OCI-LY7 (cell line): ENCODE data around the gene SIPA1L3. TPM values are rescaled to one million over a fixed set of nuclear protein-coding genes. Genes with fewer than 3 reads are reported as not detected.
A peak's percentile ranks its signal among the peaks of the same experiment; 100 is the strongest.

Source experiments
- BruUV-seq: library from RNA; stranded (reverse); fragments of 400-500 nt; replicated peaks from 2 replicates; lab custom pipeline; 2021; lab: Mats Ljungman, UMichigan
- CTCF ChIA-PET: fragments of 300-600 bp; sonication (Branson Sonifier 250); formaldehyde crosslinking; loops from one replicate; lab custom pipeline; 2022; ENCODE audit warnings: antibody characterized with exemption; ENCODE audit not compliant: unreplicated experiment; lab: Charles Lee
- POLR2A ChIA-PET: fragments of 300-600 bp; sonication (Branson Sonifier 250); formaldehyde crosslinking; loops from one replicate; lab custom pipeline; 2022; ENCODE audit warnings: antibody characterized with exemption; lab: Charles Lee
- DNase-seq: peaks from one replicate; pipeline ENCODE4 v3.0.0-alpha.2; 2015; ENCODE audit warnings: low spot score
- H2AFZ ChIP-seq: fragments of 200-600 bp; sonication (generic), shearing (Covaris generic); 2 replicates; pipeline ENCODE4 v1.6.1; 2014; ENCODE audit warnings: mild to moderate bottlenecking, antibody characterized with exemption, low read length, moderate library complexity
- H3K27ac ChIP-seq: fragments of 200-600 bp; sonication (generic); 2 replicates; pipeline ENCODE4 v1.5.1; 2014; ENCODE audit warnings: mixed run types, low read depth, mild to moderate bottlenecking, moderate library complexity, low read length, inconsistent platforms; ENCODE audit not compliant: poor library complexity, severe bottlenecking
- H3K36me3 ChIP-seq: fragments of 200-600 bp; sonication (generic); 2 replicates; pipeline ENCODE4 v1.6.1; 2014; ENCODE audit warnings: mild to moderate bottlenecking, antibody characterized with exemption, low read length, moderate library complexity, mixed read lengths; ENCODE audit not compliant: insufficient read depth
- H3K4me1 ChIP-seq: fragments of 200-600 bp; sonication (generic); 2 replicates; pipeline ENCODE4 v1.5.1; 2014; ENCODE audit warnings: mild to moderate bottlenecking, low read length; ENCODE audit not compliant: insufficient read depth, poor library complexity, severe bottlenecking
- H3K4me2 ChIP-seq: fragments of 200-600 bp; sonication (generic); 2 replicates; pipeline ENCODE4 v1.6.1; 2014; ENCODE audit warnings: mild to moderate bottlenecking, low read length
- H3K4me3 ChIP-seq: fragments of 200-600 bp; sonication (generic); 2 replicates; pipeline ENCODE4 v1.5.1; 2014; ENCODE audit warnings: mild to moderate bottlenecking, low read depth, low read length; ENCODE audit not compliant: poor library complexity, severe bottlenecking
- H3K79me2 ChIP-seq: fragments of 200-600 bp; sonication (generic); 2 replicates; pipeline ENCODE4 v1.6.1; 2016; ENCODE audit warnings: low read depth, mild to moderate bottlenecking, low read length, moderate library complexity, mixed read lengths; ENCODE audit not compliant: insufficient read depth
- H3K9me2 ChIP-seq: fragments of 200-600 bp; sonication (generic); 2 replicates; pipeline ENCODE4 v1.6.1; 2016; ENCODE audit warnings: mild to moderate bottlenecking, low read length, mixed read lengths; ENCODE audit not compliant: insufficient read depth
- H3K9me3 ChIP-seq: fragments of 200-600 bp; sonication (generic); 2 replicates; pipeline ENCODE4 v1.6.1; 2014; ENCODE audit warnings: mild to moderate bottlenecking, mixed run types, low read length, mixed read lengths
- H4K20me1 ChIP-seq: fragments of 200-600 bp; sonication (generic); 2 replicates; pipeline ENCODE4 v1.6.1; 2014; ENCODE audit warnings: mild to moderate bottlenecking, antibody characterized with exemption, low read length, moderate library complexity, mixed read lengths; ENCODE audit not compliant: insufficient read depth
- CTCF ChIP-seq: fragments of 200-600 bp; sonication (generic); conservative IDR thresholded peaks from 2 replicates; pipeline ENCODE4 v1.5.1; 2014; ENCODE audit warnings: mild to moderate bottlenecking, antibody characterized with exemption, low read length, moderate library complexity, mixed read lengths
- EZH2phosphoT487 ChIP-seq: fragments of 200-600 bp; sonication (generic); IDR thresholded peaks from 2 replicates; pipeline ENCODE4 v1.6.1; 2018; ENCODE audit warnings: low read depth, borderline replicate concordance, mild to moderate bottlenecking, mixed run types, antibody characterized with exemption, low read length, moderate library complexity, mixed read lengths
- intact Hi-C: fragments of 100-400 bp; cut with micrococcal nuclease; formaldehyde crosslinking; loops from one replicate; pipeline ENCODE4 v1.10.0; 2022; ENCODE audit not compliant: unreplicated experiment
- total RNA-seq, 2 experiments: library from RNA; depleted of rRNA in 1 of 2; stranded (reverse); fragments of >200 nt in 1 of 2; shearing (Covaris generic) in 1 of 2; gene quantifications; 2 replicates each; pipeline ENCODE4 v1.2.3, GENCODE V29; 2014 to 2022

SIPA1L3 gene
- total RNA-seq, 2 experiments from 2014 or later: 21.2 to 84.4 TPM

GRCh38 chr19:37932985-37933936 lies 26.3 kb downstream of the SIPA1L3 start:
- Histone ChIP-seq H3K4me1 (peaks cover 57% of the 10 kb centered on the region), H3K36me3 (peaks cover 48% of the 10 kb centered on the region), H3K4me3 (peak overlapping the region; percentile 65), H3K4me2 (peak overlapping the region; percentile 84), H3K79me2 (peaks cover 77% of the 10 kb centered on the region), H3K27ac (peak overlapping the region; percentile 61), H2AFZ (peak overlapping the region; percentile 56; the same call in 1 of the 2 replicates), H4K20me1 (no peaks in the 10 kb centered on the region), H3K9me3 (peaks cover 31% of the 10 kb centered on the region; the same call in 1 of the 2 replicates), H3K9me2 (no peaks in the 10 kb centered on the region)
- no peak for DNase-seq
- ChIA-PET POLR2A (interaction anchor here (0.6 to 3.0 kb wide), 12 partner anchors 9 to 106 kb away, joined by 3 to 21 read pairs (median 6); partner anchors contain the start of genes SIPA1L3 and WDR87), CTCF (interaction anchor here (1.6 kb wide), 1 partner anchor 53 kb away, joined by 5 read pairs; no protein-coding TSS in a partner anchor)
- intact Hi-C loops: no loop called here
- TF ChIP-seq EZH2phosphoT487: no peak
- no peak for TF ChIP-seq CTCF
- no TSS peak for BruUV-seq

- CTCF ChIA-PET: no interaction called here
- TF ChIP-seq CTCF (no peak), EZH2phosphoT487 (no peak)
- intact Hi-C loops: no loop called here
- H3K36me3 ChIP-seq: peaks cover 55% of the 10 kb centered on the region
- peaks cover 32% of the 10 kb centered on the region; the same call in 1 of the 2 replicates for H3K9me3 ChIP-seq
- POLR2A ChIA-PET: interaction anchor here (1.0 to 3.0 kb wide), 4 partner anchors 10 to 52 kb away, joined by 3 to 16 read pairs (median 10); partner anchors contain the start of genes SIPA1L3 and WDR87
- peaks cover 50% of the 10 kb centered on the region for H3K4me1 ChIP-seq
- no peak for DNase-seq
- BruUV-seq: no TSS peak
- H2AFZ ChIP-seq: no peak overlapping the region
- no peaks in the 10 kb centered on the region for H4K20me1 ChIP-seq
- H3K27ac ChIP-seq: peak overlapping the region; percentile 61
- H3K9me2 ChIP-seq: no peaks in the 10 kb centered on the region
- H3K4me2 ChIP-seq: peak overlapping the region; percentile 84
- peaks cover 76% of the 10 kb centered on the region for H3K79me2 ChIP-seq
- no peak overlapping the region for H3K4me3 ChIP-seq
Observed at GRCh38 chr19:37933937-37934358, 26.9 kb downstream of the SIPA1L3 start.
